ENCODE results near the gene SLC39A9. TPM values are rescaled to one million over a fixed set of nuclear protein-coding genes. Genes with fewer than 3 reads are reported as not detected.

SLC39A9 gene
- total RNA-seq, 6 donors from 2014 or later: 17.8 to 70.4 (median 54.0) TPM

GRCh38 chr14:69363055-69363454 is 35.4 kb upstream of the SLC39A9 start:
- TF ChIP-seq EP300 (IDR thresholded peaks at IDR 0.05) (no peak), CTCF (IDR thresholded peaks at IDR 0.05) (peak in 1 of 6 experiments; percentile 13)
- DNase-seq (peak in 1 of 2 donors; percentile 15), ATAC-seq (ENCODE audit: low FRiP score in 2 of 2) (peak in 1 of 2 donors; percentile 60)
- Histone ChIP-seq H3K4me3 (no peak overlapping the region), H3K27me3 (no peaks in the 10 kb centered on the region), H3K4me1 (no peaks in the 10 kb centered on the region), H3K9me3 (no peaks in the 10 kb centered on the region), H3K36me3 (no peaks in the 10 kb centered on the region), H3K27ac (no peak overlapping the region)
- WGBS, 2 donors: 60 to 64% methylated on average over 9 of the region's 9 CpGs

GRCh38 chr14:69363964-69364363 is 34.5 kb upstream of the SLC39A9 start:
- Histone ChIP-seq H3K27me3 (no peaks in the 10 kb centered on the region), H3K36me3 (no peaks in the 10 kb centered on the region), H3K27ac (no peak overlapping the region), H3K9me3 (no peaks in the 10 kb centered on the region), H3K4me1 (no peaks in the 10 kb centered on the region), H3K4me3 (no peak overlapping the region)
- WGBS, 2 donors: 86% methylated on average over 4 of the region's 4 CpGs
- TF ChIP-seq POLR2A (IDR thresholded peaks at IDR 0.05) (no peak), EP300 (IDR thresholded peaks at IDR 0.05) (no peak), POLR2AphosphoS5 (IDR thresholded peaks at IDR 0.05) (no peak), CTCF (IDR thresholded peaks at IDR 0.05) (no peak)
- no peak for DNase-seq
- no peak for ATAC-seq (ENCODE audit: low FRiP score in 2 of 2)

- Histone ChIP-seq H3K36me3 (no peaks in the 10 kb centered on the region), H3K27ac (no peak overlapping the region), H3K4me3 (no peak overlapping the region), H3K27me3 (no peaks in the 10 kb centered on the region), H3K9me3 (no peaks in the 10 kb centered on the region), H3K4me1 (no peaks in the 10 kb centered on the region)
- ATAC-seq (ENCODE audit: low FRiP score in 2 of 2) (no peak), DNase-seq (no peak)
- WGBS, 2 donors: 91% methylated on average over 2 of the region's 2 CpGs
- TF ChIP-seq POLR2A (IDR thresholded peaks at IDR 0.05) (no peak), CTCF (IDR thresholded peaks at IDR 0.05) (no peak), POLR2AphosphoS5 (IDR thresholded peaks at IDR 0.05) (no peak), EP300 (IDR thresholded peaks at IDR 0.05) (no peak)
Observed at GRCh38 chr14:69364378-69364777, 34.1 kb upstream of the SLC39A9 start.

- H3K36me3 ChIP-seq: no peaks in the 10 kb centered on the region
- H3K27ac ChIP-seq: no peak overlapping the region
- no peaks in the 10 kb centered on the region for H3K4me1 ChIP-seq
- ATAC-seq (ENCODE audit: low FRiP score in 2 of 2) (no peak), DNase-seq (no peak)
- H3K27me3 ChIP-seq: no peaks in the 10 kb centered on the region
- 72 to 83% methylated on average over 3 of the region's 3 CpGs for WGBS, 2 donors
- TF ChIP-seq EP300 (IDR thresholded peaks at IDR 0.05) (no peak), POLR2A (IDR thresholded peaks at IDR 0.05) (no peak), CTCF (IDR thresholded peaks at IDR 0.05) (no peak), POLR2AphosphoS5 (IDR thresholded peaks at IDR 0.05) (no peak)
- no peaks in the 10 kb centered on the region for H3K9me3 ChIP-seq
- H3K4me3 ChIP-seq: no peak overlapping the region
Observed at GRCh38 chr14:69366069-69366468, 32.4 kb upstream of the SLC39A9 start.

GRCh38 chr14:69366761-69367160 is 31.7 kb upstream of the SLC39A9 start:
- no peak for DNase-seq
- H3K27ac ChIP-seq: no peak overlapping the region
- H3K27me3 ChIP-seq: no peaks in the 10 kb centered on the region
- no peak for TF ChIP-seq POLR2AphosphoS5 (IDR thresholded peaks at IDR 0.05)
- TF ChIP-seq EP300 (IDR thresholded peaks at IDR 0.05): no peak
- no peak for TF ChIP-seq POLR2A (IDR thresholded peaks at IDR 0.05)
- TF ChIP-seq CTCF (IDR thresholded peaks at IDR 0.05): no peak
- no peaks in the 10 kb centered on the region for H3K4me1 ChIP-seq
- no peaks in the 10 kb centered on the region for H3K36me3 ChIP-seq
- no peak for ATAC-seq (ENCODE audit: low FRiP score in 2 of 2)
- H3K9me3 ChIP-seq: no peaks in the 10 kb centered on the region
- H3K4me3 ChIP-seq: no peak overlapping the region
- WGBS, 2 donors: 96 to 97% methylated on average over 4 of the region's 4 CpGs
